Spleen (tissue), 7 donors: ENCODE data around the gene NAT8.

Experiments used
- CTCF ChIP-seq, 11 experiments: fragments of 200-600 bp in 7 of 11; fragments of 450-650 bp in 4 of 11; sonication (generic) in 4 of 11; IDR thresholded peaks in 8 of 11; conservative IDR thresholded peaks in 3 of 11; 1 replicate in 7 of 11; 2 replicates in 4 of 11; pipeline versions ENCODE4 v1.4.0 to v1.8.0; 2016 to 2021; ENCODE audit warnings: antibody characterized with exemption in 11 of 11, inconsistent platforms in 4 of 11, mild to moderate bottlenecking in 1 of 11
- POLR2A ChIP-seq, 3 donors: fragments of 450-650 bp; IDR thresholded peaks; one replicate each; pipeline ENCODE4 v1.5.1; 2017; ENCODE audit warnings: antibody characterized with exemption in 3 of 3, mild to moderate bottlenecking in 1 of 3
- donor health status: DM: no; HTN: no; CAD: no; lungs with moderate emphysema.
- donor health status: DM: no; HTN: no; CAD: no.
- donor health status: DM: no; HTN: no; CAD: no.

- TF ChIP-seq CTCF (IDR thresholded peaks at IDR 0.05 in 8 of 11, conservative IDR thresholded peaks at IDR 0.05 in 3 of 11) (no peak), POLR2A (IDR thresholded peaks at IDR 0.05) (no peak)
These were observed 1.1 kb downstream of the NAT8 start for GRCh38 chr2:73640946-73641766.
